Mammary epithelial cell (primary cell): ENCODE results near the gene DTYMK.

Experiments used
- CTCF ChIP-seq, 2 donors: IDR thresholded peaks in 1 of 2; conservative IDR thresholded peaks in 1 of 2; 2 replicates each; pipeline ENCODE4 v1.5.1; 2011 to 2012; ENCODE audit warnings: inconsistent platforms in 2 of 2, low read length in 2 of 2, mild to moderate bottlenecking in 2 of 2, control low read depth in 1 of 2, low read depth in 1 of 2; ENCODE audit not compliant: insufficient read depth in 1 of 2; ENCODE audit errors: extremely low read depth in 1 of 2
- EZH2 ChIP-seq: IDR thresholded peaks from 2 replicates; pipeline ENCODE4 v1.6.1; 2012; ENCODE audit warnings: low read length, inconsistent platforms, borderline replicate concordance

- TF ChIP-seq CTCF (conservative IDR thresholded peaks at IDR 0.05 in 1 of 2, IDR thresholded peaks at IDR 0.05 in 1 of 2; ENCODE audit: extremely low read depth in 1 of 2, insufficient read depth in 1 of 2, low read depth in 1 of 2, low read length in 2 of 2) (no peak), EZH2 (no peak)
Observed at GRCh38 chr2:241680827-241681599, 5.6 kb downstream of the DTYMK start.
